K562 (cell line): ENCODE data around the gene TUBD1. TPM values are rescaled to one million over a fixed set of nuclear protein-coding genes. Genes with fewer than 3 reads are reported as not detected.

Source experiments
- CREM ChIP-seq: IDR thresholded peaks from 2 replicates; pipeline ENCODE4 v1.6.1; 2014; ENCODE audit warnings: antibody characterized with exemption, low read depth
- CTCFL ChIP-seq: IDR thresholded peaks from 2 replicates; pipeline ENCODE4 v1.6.1; 2011; ENCODE audit warnings: borderline replicate concordance, low read depth, mild to moderate bottlenecking, moderate library complexity, low read length; ENCODE audit not compliant: insufficient read depth, poor library complexity, severe bottlenecking
- E2F3 ChIP-seq: fragments of 250-450 bp; sonication (Bioruptor Pico); IDR thresholded peaks from 2 replicates; pipeline ENCODE4 v1.4.0; 2020; ENCODE audit warnings: mild to moderate bottlenecking
- EP400 ChIP-seq: fragments of 450-650 bp; IDR thresholded peaks from 2 replicates; pipeline ENCODE4 v1.6.1; 2017; ENCODE audit warnings: antibody characterized with exemption, mild to moderate bottlenecking, moderate library complexity
- KDM4B ChIP-seq, 2 experiments: fragments of 450-650 bp in 1 of 2; sonication (generic) in 1 of 2; IDR thresholded peaks; 2 replicates each; pipeline ENCODE4 v1.6.1; 2016 to 2017; ENCODE audit warnings: borderline replicate concordance in 2 of 2, antibody characterized with exemption in 1 of 2, low read depth in 1 of 2, mild to moderate bottlenecking in 1 of 2
- NUFIP1 ChIP-seq: fragments of 450-650 bp; IDR thresholded peaks from 2 replicates; pipeline ENCODE4 v1.6.1; 2018; ENCODE audit not compliant: partially characterized antibody
- POLR2H ChIP-seq: IDR thresholded peaks from 2 replicates; pipeline ENCODE4 v1.6.1; 2016; ENCODE audit warnings: missing genetic modification characterization, low read depth, mild to moderate bottlenecking, control low read depth, missing compliant biosample characterization, moderate library complexity
- PTRF ChIP-seq: fragments of 450-650 bp; IDR thresholded peaks from 2 replicates; pipeline ENCODE4 v1.6.1; 2016; ENCODE audit warnings: mild to moderate bottlenecking, missing genetic modification characterization, missing compliant biosample characterization
- ZNF318 ChIP-seq, 2 experiments: fragments of 450-650 bp; IDR thresholded peaks; 2 replicates each; pipeline ENCODE4 v1.6.1; 2016; ENCODE audit warnings: mild to moderate bottlenecking in 2 of 2, borderline replicate concordance in 1 of 2, low read depth in 1 of 2, moderate library complexity in 1 of 2
- polyA plus RNA-seq, 8 experiments: library from polyadenylated mRNA; depleted of rRNA in 4 of 8; stranded (reverse) in 5 of 8; unstranded in 3 of 8; fragments of >200 nt; fragmentation: Nextera tagmentation in 2 of 8; fragmentation: Illumina TruSeq in 1 of 8; extraction: Ambion mirVana in 2 of 8; extraction: Trizol in 1 of 8; gene quantifications; 2 replicates each; pipeline versions ENCODE4 v1.2.1 to v1.2.3, GENCODE V29; 2011 to 2014; ENCODE audit warnings: inconsistent platforms in 1 of 8, missing spikeins in 1 of 8
- total RNA-seq, 7 experiments: library from RNA; depleted of rRNA in 6 of 7; stranded (reverse); fragments of >200 nt in 6 of 7; fragmentation: Illumina TruSeq in 2 of 7; extraction: Trizol in 2 of 7; gene quantifications; 2 replicates each; pipeline versions ENCODE4 v1.2.1 to v1.2.3, GENCODE V29; 2011 to 2021; ENCODE audit warnings: low replicate concordance in 1 of 7
- TF ChIP-seq, protein P1 (sequence below): fragments of 250-450 bp; sonication (Bioruptor Pico); IDR thresholded peaks from 2 replicates; pipeline ENCODE4 v1.5.0; 2022; ENCODE audit warnings: mild to moderate bottlenecking
- TF ChIP-seq, protein P2 (sequence below): fragments of 450-650 bp; conservative IDR thresholded peaks from 2 replicates; pipeline ENCODE4 v1.6.1; 2016; ENCODE audit warnings: missing genetic modification characterization, low read depth, mild to moderate bottlenecking, control low read depth, missing compliant biosample characterization

Gene TUBD1
- total and polyA plus RNA-seq, 9 of the 15 experiments (the other 6 are each of a cell fraction or from before 2014, with no cell fraction given): 10.8 to 35.3 (median 17.9) TPM

DNA sequence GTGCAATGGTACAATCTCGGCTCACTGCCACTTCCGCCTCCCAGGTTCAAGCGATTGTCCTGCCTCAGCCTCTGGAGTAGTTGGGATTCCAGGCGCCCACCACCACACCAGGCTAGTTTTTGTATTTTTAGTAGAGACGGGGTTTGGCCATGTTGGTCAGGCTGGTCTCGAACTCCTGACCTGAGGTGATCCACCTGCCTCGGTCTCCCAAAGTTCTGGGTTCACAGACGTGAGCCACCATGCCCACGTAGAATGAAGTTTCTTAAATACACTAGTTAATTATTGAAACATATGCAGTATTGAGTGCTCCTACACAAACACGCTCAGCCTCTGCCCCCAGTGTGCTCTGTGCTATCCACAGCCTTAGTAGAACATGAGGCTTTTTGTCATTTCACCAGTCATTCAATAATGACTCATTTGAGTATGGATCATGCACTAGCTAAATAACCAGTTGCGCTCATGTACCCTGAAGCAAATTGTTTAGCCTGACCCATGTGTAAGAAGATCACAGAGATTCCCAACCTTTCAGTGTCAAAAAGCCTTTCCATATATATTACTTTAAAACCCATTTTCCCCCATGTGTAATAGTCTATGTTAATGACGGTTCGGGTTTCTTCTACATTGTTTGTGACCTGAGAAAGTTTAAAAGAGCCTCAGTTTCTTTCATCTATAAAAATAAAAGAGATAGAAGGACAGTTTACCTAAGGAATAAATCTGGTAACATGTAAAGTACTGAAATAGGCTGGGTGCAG is 49.7 kb downstream of the TUBD1 start (continued):
- TF ChIP-seq, protein P1, sequence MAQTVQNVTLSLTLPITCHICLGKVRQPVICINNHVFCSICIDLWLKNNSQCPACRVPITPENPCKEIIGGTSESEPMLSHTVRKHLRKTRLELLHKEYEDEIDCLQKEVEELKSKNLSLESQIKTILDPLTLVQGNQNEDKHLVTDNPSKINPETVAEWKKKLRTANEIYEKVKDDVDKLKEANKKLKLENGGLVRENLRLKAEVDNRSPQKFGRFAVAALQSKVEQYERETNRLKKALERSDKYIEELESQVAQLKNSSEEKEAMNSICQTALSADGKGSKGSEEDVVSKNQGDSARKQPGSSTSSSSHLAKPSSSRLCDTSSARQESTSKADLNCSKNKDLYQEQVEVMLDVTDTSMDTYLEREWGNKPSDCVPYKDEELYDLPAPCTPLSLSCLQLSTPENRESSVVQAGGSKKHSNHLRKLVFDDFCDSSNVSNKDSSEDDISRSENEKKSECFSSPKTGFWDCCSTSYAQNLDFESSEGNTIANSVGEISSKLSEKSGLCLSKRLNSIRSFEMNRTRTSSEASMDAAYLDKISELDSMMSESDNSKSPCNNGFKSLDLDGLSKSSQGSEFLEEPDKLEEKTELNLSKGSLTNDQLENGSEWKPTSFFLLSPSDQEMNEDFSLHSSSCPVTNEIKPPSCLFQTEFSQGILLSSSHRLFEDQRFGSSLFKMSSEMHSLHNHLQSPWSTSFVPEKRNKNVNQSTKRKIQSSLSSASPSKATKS: peak; percentile 17; the same call in 1 of the 2 replicates
- TF ChIP-seq CTCFL (no peak), ZNF318 (IDR thresholded peaks at IDR 0.05; ENCODE audit: borderline replicate concordance in 1 of 2, low read depth in 1 of 2) (0 out of 4 replicates have a peak, but pooled peaks of 1 of the 2 experiments have one; percentile 71), PTRF (no peak), POLR2H (peak; percentile 97), EP400 (peak; percentile 0; the same call in 1 of the 2 replicates), NUFIP1 (no peak), E2F3 (CRISPR knock-in tag) (peak; percentile 9; the same call in 1 of the 2 replicates), CREM (peak; percentile 44; the same call in 1 of the 2 replicates), KDM4B (IDR thresholded peaks at IDR 0.05; ENCODE audit: borderline replicate concordance in 2 of 2, low read depth in 1 of 2) (no peak)
- TF ChIP-seq, protein P2, sequence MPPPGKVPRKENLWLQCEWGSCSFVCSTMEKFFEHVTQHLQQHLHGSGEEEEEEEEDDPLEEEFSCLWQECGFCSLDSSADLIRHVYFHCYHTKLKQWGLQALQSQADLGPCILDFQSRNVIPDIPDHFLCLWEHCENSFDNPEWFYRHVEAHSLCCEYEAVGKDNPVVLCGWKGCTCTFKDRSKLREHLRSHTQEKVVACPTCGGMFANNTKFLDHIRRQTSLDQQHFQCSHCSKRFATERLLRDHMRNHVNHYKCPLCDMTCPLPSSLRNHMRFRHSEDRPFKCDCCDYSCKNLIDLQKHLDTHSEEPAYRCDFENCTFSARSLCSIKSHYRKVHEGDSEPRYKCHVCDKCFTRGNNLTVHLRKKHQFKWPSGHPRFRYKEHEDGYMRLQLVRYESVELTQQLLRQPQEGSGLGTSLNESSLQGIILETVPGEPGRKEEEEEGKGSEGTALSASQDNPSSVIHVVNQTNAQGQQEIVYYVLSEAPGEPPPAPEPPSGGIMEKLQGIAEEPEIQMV (tag): no peak
